ENCODE data around the gene EXOC3L4.

EXOC3L4 gene

DNA sequence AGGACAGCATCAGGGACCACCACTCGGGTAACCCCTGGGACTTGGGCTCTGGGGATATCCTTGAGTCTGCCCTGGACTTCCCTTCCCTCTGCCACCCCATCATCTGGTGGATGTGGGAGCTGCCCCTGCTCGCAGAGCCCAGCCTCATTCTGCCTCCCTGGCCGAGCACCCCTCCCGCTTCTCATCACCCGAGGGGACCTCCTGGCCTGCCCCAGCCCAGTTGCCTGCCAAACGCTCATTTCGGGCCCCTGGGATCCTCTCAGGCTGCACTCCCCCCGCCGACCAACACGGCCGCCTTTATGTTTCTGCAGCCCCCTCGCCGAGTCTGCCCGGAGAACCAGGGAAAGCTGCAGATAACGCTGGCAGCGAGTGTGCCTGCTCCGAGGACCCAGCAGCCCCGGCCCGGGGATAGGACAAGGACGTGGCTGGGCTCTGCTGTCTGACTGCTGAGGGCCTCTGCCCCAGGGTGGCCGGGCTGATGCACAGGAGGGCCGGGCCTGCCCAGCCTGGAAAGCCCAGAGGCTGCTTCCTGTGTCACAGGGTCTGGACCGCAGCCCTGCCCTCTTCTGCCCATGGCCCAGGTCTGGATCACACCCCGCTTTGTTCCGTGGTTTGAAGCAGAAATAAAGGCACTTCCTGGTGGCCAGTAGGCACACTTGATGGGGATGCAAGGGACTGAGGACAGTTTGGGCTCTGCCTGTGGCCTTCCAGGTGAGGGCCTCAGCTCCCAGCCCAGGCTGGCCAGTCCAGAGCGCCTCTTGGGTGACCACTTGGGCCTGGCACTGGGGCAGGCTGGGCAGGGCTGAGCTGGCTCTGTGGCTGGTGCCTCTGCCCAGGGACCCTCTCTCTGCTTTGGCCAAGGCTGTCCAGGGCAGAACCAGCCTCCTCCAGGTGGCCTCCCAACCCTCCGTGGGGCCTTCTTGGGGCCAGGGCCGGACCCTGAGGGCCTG is 4.9 kb upstream of the EXOC3L4 start:
- in situ Hi-C loops (cut with MboI; ENCODE audit: low sequenced_read_pairs), result loop anchor here (10.0 to 25.0 kb wide), 2 partner anchors 205 to 448 kb away; partner anchors contain the start of gene TRMT61A

DNA sequence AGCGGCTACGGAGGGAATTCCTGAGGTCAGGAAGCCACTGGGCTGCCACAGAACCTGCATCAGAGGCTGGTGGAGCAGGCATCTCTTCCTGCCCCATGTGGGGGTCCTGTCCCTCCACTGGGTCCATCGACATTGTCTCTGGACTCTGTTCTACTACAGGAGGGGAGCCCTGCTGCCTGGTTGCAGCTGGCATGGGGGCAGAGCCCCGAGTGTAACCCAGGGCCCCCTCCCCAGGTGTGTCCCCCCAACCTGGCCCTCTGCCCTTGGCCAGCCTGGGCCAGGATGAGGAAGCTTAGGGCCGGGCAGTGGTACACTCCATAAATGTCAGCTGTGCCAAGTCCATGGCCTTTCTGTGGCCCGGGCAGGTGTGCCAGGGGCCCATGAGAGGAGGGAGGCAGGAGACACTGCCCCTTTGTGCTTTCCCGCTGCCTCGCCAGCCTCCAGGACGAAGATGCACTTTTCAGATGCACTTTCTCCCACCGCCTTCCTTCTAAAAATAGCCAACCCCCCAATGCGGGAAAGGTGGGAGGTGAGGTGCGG is 4.0 kb upstream of the EXOC3L4 start:
- in situ Hi-C loops (cut with MboI; ENCODE audit: low sequenced_read_pairs), result loop anchor here (25.0 kb wide), 1 partner anchor 447 kb away; the partner anchor contains the start of gene TRMT61A

DNA sequence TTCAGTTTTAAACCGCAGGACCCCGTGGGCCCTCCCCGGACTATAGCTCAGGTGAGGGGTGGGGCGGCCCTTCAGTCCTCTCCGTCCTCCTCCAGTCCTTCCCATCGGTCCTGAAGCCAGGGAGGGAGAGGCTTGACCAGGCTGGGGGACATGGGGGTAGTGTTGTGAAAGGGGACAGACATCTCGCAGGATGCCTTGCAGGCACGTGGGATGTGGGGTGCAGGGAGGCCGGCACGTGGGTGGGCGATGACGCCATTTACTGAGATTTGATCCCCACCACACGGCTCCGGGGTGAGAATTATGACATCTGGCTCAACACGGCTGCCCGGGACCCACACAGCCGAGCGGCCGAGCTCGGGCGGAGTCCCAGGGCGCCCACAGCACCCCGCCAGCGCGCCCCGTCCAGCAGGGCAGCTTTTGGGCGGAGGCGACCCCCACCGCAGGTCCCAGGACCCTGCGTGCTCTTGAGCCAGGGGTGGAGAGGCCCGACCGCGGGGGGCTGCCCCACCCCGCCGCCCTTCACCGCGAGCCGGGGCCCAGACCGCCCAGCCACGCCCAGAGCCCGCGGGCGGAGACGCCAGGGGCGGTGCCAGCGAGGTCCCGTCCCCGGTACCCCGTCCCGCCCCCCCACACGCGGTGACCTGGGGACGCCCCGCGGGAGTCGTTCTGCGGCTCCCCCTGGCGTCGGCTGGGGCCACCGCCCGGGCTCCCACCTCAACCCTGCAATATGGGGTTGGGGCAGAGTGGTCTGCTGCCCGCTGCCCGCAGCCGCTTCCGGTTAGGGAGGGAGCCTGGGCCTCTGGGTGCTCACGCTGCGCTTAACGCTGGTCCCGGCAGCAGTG is 3.3 kb upstream of the EXOC3L4 start:
- in situ Hi-C loops (cut with MboI; ENCODE audit: low sequenced_read_pairs), result loop anchor here (25.0 kb wide), 1 partner anchor 446 kb away; the partner anchor contains the start of gene TRMT61A

GRCh38 chr14:103091883-103092222 is 2.7 kb upstream of the EXOC3L4 start:
- in situ Hi-C loops (cut with MboI; ENCODE audit: low sequenced_read_pairs), result loop anchor here (25.0 kb wide), 1 partner anchor 445 kb away; the partner anchor contains the start of gene TRMT61A

- in situ Hi-C loops (cut with MboI; ENCODE audit: low sequenced_read_pairs), result loop anchor here (25.0 kb wide), 1 partner anchor 443 kb away; the partner anchor contains the start of gene TRMT61A
These were observed 594 bp upstream of the EXOC3L4 start for GRCh38 chr14:103093856-103094405.

DNA sequence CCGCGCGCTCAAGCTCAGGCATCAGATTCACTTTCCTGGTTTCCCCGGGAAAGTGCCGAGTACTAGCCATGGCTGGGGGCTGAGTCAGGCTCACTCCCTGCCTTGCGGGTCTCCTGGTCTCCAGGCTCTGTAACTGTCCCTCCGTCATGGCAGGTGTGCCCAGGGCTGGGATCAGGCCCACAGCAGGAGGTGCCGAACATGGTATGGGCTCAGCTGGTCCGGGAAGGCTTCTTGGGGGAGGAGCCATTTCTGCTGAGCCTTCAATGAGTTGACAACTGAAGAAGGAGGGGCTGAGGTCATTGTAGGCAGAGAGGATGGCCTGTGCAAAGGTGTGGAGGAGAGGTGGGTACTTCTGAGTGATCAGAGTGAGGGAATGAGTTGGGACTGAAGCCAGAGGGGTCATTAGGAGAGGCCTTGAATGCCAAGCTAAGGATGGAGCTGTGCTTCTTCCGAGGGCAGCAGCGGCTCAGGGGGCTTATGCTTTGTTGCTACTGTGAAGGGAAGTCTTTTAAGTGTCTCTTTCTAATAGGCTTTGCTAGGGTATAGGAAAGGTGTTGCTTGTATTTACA is 769 bp downstream of the EXOC3L4 start:
- in situ Hi-C loops (cut with MboI; ENCODE audit: low sequenced_read_pairs), result loop anchor here (25.0 kb wide), 1 partner anchor 442 kb away; the partner anchor contains the start of gene TRMT61A

DNA sequence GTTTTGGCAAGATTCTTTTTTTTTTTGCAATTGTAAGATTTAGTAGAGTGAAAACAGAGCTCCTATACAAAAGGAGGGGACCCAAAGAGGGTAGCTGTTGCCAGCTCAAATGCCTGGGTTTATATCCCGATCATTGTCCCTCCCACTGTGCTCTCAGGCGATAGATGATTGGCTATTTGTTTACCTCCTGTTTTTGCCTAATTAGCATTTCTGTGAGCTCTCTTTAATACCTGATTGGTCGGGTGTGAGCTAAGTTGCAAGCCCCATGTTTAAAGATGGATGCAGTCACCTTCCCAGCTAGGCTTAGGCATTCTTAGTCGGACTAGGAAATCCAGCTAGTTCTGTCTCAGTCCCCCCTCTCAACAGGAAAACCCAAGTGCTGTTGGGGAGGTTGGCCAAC is 1.9 kb downstream of the EXOC3L4 start:
- in situ Hi-C loops (cut with MboI; ENCODE audit: low sequenced_read_pairs), result loop anchor here (25.0 kb wide), 1 partner anchor 441 kb away; the partner anchor contains the start of gene TRMT61A

DNA sequence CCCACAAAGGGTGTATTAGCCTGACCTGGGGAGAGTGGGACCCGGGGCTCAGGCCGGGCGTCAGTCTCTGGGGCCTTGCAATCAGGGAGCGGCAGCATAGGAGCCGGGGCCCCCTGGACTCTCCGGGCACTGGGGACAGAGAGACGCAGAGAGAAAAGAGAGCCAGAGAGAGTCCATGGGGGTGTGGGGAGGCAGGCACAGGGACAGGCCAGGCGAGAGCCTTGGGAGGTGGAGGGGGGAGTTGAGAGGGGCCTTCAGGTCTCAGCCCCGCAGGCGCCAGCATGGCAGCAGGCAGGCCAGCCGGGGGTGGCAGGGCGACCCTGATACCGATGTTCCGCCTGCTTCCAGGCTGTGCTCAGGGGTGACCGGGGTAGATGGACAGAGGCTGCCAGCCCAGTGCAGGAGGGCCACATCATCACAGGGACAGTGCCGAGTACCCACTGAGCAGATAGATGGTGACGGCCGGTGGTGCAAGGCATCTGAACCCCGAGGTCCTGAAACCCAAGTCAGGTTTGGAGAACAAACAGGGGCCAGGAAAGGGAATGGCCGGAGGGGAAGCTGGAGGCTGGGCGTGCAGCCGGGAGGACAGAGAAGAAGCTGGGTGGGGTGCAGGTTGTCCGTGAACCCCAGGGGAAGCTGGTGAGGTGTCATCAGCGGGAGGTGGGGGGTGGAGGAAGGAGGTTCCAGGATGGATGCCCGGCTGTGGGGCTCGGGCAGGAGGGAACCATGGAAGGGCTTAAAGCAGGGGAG is 2.9 kb downstream of the EXOC3L4 start:
- in situ Hi-C loops (cut with MboI; ENCODE audit: low sequenced_read_pairs), result loop anchor here (25.0 kb wide), 1 partner anchor 440 kb away; the partner anchor contains the start of gene TRMT61A

GRCh38 chr14:103097994-103098957 is 3.8 kb downstream of the EXOC3L4 start:
- in situ Hi-C loops (cut with MboI; ENCODE audit: low sequenced_read_pairs), result loop anchor here (25.0 kb wide), 1 partner anchor 439 kb away; the partner anchor contains the start of gene TRMT61A

DNA sequence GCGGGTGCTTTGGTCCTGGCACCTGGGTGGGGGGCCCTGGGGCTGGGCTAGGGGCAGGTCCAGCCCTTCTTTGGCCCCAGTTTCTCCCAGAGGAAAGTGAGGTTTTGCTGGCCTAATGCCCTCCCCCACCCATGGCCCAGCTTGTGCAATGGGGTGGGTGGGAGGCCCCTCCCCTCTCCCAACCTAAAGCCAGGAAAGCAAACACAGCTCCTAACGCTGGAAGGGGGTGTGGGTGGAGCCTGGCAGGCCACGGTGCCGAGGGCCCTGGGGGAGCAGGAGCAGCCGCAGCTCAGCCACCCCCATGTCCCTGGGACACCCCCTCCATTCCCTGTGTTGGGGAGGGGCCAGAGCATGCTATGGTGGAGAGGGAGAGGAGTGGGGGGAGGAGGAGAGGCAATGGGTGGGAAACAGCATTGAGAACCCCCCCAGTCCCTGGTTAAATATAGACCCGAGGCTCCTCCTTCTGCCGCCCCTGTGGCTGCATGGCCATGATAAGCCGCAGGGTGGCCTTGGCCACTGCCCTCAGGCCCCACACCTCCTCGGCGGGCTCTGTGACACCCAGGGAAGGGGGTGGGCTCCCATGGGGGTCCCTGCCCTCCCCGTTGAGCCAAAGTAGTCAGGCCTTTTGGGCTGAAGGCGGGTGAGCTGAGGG is 4.7 kb downstream of the EXOC3L4 start:
- in situ Hi-C loops (cut with MboI; ENCODE audit: low sequenced_read_pairs), result loop anchor here (25.0 kb wide), 1 partner anchor 438 kb away; the partner anchor contains the start of gene TRMT61A

GRCh38 chr14:103099733-103100280 is 5.3 kb downstream of the EXOC3L4 start:
- in situ Hi-C loops (cut with MboI; ENCODE audit: low sequenced_read_pairs), result loop anchor here (25.0 kb wide), 1 partner anchor 437 kb away; the partner anchor contains the start of gene TRMT61A

DNA sequence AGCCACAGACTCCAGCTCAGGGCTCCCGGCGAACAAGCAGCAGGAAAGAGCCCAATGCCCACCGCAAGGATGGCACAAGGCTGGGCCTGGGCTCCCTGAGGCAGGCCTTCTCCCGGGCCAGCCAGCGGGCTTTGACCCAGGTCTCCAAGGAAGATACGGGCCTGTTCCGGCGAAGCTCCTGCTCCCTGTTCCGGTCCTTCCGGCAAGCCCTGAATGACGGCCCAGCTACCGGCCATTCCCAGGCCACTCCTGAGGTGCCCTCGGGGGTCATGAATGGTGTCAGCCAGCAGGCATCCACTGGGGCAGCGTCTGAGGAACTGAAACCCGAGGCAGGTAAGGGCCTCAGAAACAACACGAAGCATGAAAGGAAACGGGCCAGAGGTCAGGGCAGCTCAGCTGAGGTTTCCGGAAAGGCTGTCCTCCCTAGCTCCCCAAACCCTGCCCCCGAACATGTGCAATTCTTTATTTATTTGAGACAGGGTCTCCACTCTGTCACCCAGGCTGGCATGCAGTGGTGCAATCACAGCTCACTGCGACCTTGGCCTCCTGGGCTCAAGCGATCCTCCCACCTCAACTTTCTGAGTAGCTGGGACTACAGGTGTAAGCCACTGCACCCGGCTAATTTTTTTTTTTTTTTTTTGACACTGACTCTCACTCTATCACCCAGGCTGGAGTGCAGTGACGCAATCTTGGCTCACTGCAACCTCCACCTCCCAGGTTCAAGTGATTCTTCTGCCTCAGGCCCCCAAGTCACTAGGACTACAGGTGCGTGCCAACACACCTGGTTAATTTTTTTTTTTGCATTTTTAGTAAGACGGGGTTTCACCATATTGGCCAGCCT is 6.0 kb downstream of the EXOC3L4 start:
- in situ Hi-C loops (cut with MboI; ENCODE audit: low sequenced_read_pairs), result no loop called here

- in situ Hi-C loops (cut with MboI; ENCODE audit: low sequenced_read_pairs), result no loop called here
These were observed 6.9 kb downstream of the EXOC3L4 start for GRCh38 chr14:103101257-103101962.

DNA sequence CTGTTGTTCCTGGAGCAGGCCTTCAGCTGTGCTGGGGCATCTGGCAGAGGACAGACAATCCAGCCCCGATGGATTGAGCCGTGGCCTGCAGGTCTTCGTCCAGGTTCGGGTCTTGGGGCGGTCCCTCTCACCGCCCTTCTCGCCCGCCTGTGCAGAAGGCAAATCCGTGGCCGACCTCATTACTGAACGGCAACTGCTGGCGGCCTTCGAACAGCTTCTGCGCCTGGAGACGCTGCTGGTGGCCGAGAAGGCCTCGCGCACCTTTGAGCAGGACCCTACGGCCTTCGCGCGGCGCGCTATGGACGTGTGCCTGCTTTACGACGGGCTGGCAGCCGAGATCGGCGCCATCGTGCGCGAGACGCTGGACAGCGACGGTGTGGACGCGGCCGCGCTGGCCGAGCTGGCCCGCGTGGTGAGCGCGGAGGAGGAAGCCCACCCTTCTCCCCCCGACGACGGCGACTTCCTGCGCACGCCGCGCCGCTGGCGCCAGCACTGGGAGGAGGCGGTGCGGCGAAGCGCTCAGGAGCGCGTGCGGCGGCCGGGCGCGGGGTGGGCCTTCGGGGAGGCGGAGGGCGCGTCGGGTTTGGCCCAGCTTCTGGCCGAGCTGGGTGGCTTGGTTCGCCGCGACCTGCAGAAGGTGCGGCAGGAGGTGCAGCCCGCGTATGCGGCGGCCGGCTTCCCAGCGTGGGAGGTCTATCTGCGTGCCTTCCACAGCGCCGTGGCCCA is 7.6 kb downstream of the EXOC3L4 start:
- in situ Hi-C loops (cut with MboI; ENCODE audit: low sequenced_read_pairs), result no loop called here

- in situ Hi-C loops (cut with MboI; ENCODE audit: low sequenced_read_pairs), result no loop called here
These were observed 8.2 kb downstream of the EXOC3L4 start for GRCh38 chr14:103102689-103103260.

Measured in HL-60/S4 (cell line).